Fibroblast of the aortic adventitia (primary cell): ENCODE measurements around the gene SSU72. TPM values are rescaled to one million over a fixed set of nuclear protein-coding genes. Genes with fewer than 3 reads are reported as not detected.

Source experiments
- DNase-seq: peaks from one replicate; pipeline ENCODE4 v3.0.0-alpha.2; 2010; ENCODE audit warnings: low read depth
- H3K4me3 ChIP-seq: 2 replicates; pipeline ENCODE4 v1.5.1; 2011; ENCODE audit warnings: low read depth, mild to moderate bottlenecking, control low read depth, low read length, moderate library complexity
- total RNA-seq: library from RNA; depleted of rRNA; stranded (reverse); fragments of >200 nt; gene quantifications from 2 replicates; pipeline ENCODE4 v1.2.3, GENCODE V29; 2012; ENCODE audit warnings: low replicate concordance
- TF ChIP-seq, protein P1 (sequence below): IDR thresholded peaks from 2 replicates; pipeline ENCODE4 v1.5.1; 2011; ENCODE audit warnings: mild to moderate bottlenecking, low read length, control low read depth, inconsistent platforms; ENCODE audit not compliant: insufficient read depth

Gene SSU72
- total RNA-seq, 1 donor = 78.2 TPM

DNA sequence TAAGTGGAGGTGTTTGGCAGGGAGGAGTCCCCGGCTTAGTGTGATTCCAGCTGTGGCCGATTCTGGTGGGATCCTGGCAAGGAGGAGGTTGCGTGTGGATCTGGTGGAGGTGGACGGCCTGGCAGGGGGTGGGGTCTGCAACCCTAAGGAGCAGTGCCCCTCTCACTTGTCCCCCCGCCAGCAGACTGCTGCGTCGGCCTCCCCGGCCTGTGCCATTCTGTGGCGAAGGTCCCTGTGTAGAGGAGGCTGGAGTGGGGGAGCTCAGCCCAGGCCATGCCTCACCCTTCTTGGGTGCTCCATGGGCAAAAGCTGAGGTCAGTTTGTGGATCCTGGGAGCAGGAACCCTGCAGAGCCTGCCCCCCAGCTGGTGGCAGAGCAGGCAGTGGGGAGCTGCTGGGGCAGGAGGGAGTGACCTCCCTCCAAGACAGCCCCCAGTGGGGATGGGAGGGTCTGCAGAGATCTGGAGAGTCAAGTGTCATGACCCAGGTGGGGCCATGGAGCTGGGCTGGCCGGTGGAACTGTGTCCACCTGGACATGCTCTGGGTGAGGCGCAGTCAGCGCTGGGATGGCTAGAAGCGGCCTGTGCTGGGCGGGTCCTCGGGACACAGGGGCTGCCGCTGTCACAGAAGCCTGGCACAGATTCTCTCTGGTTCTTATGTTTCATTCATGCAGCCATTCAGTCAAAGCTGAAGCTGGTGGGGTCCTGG is 45.9 kb upstream of the SSU72 start:
- no peak for DNase-seq
- TF ChIP-seq, protein P1, sequence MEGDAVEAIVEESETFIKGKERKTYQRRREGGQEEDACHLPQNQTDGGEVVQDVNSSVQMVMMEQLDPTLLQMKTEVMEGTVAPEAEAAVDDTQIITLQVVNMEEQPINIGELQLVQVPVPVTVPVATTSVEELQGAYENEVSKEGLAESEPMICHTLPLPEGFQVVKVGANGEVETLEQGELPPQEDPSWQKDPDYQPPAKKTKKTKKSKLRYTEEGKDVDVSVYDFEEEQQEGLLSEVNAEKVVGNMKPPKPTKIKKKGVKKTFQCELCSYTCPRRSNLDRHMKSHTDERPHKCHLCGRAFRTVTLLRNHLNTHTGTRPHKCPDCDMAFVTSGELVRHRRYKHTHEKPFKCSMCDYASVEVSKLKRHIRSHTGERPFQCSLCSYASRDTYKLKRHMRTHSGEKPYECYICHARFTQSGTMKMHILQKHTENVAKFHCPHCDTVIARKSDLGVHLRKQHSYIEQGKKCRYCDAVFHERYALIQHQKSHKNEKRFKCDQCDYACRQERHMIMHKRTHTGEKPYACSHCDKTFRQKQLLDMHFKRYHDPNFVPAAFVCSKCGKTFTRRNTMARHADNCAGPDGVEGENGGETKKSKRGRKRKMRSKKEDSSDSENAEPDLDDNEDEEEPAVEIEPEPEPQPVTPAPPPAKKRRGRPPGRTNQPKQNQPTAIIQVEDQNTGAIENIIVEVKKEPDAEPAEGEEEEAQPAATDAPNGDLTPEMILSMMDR = no peak
- H3K4me3 ChIP-seq = no peak overlapping the region

DNA sequence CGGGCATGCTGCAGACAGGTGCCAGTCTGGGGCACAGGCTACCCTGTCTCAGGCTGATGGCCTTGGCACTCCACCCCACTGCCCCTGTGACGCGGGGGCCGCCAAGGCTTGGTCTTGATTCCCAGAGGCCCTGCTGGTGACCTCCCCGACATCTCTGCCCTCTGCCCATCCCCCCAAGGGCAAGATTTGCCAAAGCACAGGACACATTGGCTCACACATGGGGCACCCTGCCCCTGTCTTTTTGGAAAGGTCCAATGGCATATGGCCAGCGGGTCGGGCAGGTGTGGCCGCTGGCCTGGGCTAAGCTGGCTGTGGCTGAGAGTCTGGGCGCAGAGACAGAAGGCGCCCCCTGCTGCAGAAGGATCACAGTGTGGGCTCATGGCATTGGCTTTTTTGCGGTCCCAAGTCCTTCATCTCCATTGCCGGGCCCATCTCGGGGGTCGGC is 45.3 kb upstream of the SSU72 start:
- no peak for DNase-seq
- H3K4me3 ChIP-seq = no peak overlapping the region
- TF ChIP-seq, protein P1 = peak; percentile 25

DNA sequence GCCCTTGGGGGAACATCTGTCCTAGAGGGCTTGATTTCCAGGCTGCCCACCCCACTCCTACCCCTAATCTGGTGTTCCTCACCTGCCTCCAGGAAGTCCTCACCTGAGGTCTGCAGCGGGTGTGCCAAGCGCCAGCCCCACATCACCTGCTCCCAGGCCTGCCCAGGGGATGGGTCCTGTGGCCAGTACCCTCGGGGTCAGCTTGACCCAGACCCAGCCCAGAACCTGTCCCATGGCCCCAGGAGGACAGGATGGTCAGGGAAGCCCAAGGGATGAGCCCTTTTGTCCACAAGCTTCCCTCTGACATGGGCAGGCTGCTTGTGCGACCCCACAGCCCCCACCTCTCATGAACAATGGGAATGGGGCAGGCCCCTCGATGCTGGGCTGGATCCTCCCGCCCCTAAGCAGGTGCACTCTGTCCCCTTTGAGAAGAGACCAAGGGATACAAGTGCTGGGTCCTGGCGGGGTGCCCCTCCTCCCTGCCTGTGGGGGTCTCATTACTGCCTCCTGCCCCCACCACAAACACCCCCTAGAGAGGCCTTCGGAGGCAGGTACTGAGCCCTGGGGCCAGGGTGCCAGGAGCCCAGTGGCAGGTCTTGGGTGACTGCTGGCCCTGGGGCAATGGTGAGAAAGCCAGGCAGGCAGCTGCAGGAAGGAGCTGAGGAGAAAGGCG is 43.9 kb upstream of the SSU72 start:
- no peak overlapping the region for H3K4me3 ChIP-seq
- no peak for DNase-seq
- TF ChIP-seq, protein P1 = no peak

DNA sequence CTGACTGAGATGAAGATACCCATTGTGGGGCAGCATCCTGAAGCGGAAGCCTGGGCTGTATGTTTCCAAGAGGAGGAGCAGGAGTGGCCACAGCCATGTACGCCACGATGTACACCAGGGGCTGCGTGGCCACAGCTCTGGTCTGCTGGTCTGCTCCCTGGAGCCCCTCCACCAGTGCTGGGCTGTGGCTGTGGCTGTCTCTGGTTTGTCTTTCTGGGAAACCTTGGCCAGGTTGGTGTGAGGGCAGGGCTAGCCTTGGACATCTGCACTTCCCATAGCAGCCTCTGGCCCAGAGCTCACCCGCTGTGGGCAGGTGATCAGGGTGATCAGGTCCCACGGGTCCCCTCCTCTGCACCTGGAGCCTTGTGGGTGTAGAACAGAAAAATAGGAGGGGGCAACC is 43.3 kb upstream of the SSU72 start:
- no peak for DNase-seq
- TF ChIP-seq, protein P1 = no peak
- no peak overlapping the region for H3K4me3 ChIP-seq

DNA sequence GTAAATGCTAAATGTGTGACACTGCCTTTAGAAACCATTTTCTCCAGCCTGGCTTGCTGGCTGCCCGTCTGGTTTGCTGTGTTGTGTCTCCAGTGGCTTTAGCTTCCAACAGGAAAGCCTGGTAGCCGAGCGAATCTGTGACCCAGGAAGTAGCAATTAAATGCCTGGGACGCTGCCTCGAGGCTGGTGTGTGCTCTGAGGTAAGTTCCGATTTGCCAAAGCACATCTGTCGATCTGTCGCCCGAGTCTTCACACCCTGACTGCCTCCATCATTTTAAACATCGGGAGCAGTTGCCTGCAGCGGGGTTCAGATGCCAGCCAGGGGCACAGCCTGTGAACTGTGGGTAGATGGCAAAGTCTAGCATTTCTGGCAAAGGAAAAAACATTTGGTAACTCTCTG is 42.9 kb upstream of the SSU72 start:
- DNase-seq = no peak
- TF ChIP-seq, protein P1 = no peak
- H3K4me3 ChIP-seq = peak overlapping the region; percentile 88

DNA sequence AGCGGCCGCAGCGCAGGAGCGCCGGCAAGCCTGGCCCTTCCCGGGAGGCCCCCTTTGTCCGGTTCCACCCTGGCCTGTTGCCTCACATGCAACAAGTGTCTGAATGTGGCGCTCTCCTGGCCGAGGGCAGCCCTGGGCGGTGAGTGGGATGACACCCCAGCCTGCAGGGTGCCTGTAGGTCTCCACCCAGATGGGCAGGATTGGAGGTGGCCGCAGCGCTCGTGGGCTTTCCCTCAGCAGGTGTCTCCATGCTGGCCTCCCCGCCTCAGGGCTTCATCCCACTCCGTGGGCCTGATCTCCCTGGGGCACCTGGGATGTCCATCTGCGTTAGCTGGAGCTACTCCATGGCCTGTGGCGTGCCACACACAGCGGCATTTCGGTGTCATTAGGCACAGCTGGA is 42.2 kb upstream of the SSU72 start:
- DNase-seq = no peak
- peak overlapping the region; percentile 88 for H3K4me3 ChIP-seq
- TF ChIP-seq, protein P1 = no peak
